GM19328 (cell line): Measurements from ENCODE around the gene COL4A1.

Experiments used
- ATAC-seq: cut with Tn5 transposase; IDR thresholded peaks from one replicate; pipeline ENCODE4 v1.9.1; 2021; ENCODE audit warnings: mild to moderate bottlenecking, moderate library complexity; ENCODE audit not compliant: unreplicated experiment

COL4A1 gene

DNA sequence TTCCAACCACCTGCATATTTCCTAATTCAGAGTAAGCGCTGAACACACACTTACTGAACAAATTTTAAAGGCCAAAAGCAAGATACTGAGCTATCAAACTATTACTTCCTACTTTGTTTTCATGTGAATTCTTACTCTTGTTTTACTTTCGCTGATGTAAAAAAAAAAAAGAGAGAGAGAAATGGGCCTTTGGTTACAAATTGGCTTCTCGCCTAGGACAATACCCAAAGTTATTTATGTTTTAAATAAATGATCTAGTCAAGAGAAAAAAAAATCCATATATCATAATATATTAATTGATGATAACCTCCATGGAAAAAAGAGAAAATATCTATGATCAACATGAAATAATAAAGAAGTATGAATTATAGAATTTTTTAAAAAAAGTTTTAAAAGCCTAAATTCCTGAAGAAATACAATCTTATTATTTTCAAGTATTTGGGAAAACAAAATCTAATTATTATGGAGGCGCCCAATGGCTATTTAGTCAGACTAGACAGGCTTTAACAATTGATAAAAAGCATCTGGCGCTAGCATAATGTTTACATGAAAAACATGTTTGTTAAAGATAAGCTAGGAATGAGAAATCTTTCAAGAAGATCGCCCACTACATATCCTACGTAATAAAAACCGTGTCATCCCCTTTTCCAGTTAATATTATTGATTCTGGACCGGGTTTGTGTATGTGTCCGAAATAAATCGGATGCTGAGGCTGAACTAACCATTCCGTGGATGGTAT lies 9.0 kb downstream of the COL4A1 start:
- ATAC-seq = no peak

DNA sequence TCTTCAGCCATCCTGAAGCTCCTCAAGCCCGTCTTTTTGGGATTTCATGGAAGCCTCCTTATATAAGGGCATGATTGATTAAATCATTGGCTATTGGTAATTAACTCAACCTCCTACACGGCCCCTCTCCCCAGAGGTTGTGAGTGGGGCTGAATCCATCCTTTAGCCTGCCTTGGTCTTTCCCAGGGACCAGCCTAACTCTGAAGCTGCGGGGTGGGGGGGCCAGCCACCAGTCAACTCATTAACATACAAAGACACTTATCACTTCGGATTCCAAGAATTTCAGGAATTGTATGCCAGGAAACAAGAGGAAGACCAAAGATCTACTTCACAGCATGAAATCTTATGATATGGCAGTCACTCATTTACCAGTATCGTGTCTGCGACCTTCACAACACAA lies 9.9 kb downstream of the COL4A1 start:
- ATAC-seq = no peak

DNA sequence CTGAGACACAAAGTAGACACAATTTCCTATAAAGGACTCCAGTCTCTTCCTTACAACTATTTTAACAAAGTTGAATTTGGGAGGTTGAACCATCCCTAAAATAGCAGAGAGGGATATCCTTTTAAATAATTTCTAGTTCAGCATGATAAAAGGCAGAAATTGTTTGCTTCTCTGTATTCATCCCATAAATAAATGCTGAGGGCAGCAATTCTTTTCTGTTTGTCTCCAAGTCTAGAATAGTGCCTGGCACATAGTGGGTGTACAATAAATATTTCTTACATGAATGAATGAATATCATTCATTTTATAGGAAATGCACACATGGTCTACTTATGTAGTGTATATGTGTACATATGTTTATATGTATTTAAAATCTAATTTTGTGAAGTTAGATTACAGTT lies 12.3 kb downstream of the COL4A1 start:
- no peak for ATAC-seq

DNA sequence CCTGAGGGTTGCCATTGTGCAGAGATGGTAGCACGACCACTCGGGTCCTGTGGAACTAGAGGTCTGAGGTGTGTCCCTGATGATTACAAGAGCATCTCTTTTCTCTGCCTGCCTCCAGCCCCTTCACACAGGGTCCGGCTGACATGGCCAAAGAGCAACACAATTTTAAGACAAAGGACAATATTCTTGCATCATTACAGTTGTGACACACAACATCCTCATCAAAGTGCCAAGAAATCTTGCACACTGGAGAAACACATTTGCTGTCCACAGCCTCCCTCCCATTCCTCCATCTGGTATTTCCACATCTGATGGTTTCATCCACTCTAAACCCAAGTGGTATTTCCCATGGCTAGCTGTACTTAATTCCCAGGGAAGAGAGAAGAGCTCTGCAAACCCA lies 12.8 kb downstream of the COL4A1 start:
- ATAC-seq = no peak

DNA sequence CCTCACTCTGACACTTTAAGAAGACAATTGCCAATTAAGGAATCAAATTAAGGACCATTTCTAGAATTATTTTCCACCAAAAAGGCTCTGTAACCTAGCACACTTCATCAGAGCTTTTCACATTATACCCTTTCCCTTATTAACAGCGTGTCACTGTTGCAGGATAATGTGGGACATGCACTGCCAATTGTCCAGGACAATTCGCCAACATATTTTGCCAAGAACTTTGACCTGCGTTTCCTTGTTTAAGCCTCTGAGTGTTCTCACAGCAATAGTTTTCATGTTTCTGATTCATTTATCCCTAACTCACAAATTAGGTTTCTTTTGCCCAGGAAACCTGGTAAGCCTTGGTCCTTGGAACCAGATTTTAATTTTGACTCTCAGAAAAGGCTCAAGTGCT lies 13.3 kb downstream of the COL4A1 start:
- no peak for ATAC-seq

DNA sequence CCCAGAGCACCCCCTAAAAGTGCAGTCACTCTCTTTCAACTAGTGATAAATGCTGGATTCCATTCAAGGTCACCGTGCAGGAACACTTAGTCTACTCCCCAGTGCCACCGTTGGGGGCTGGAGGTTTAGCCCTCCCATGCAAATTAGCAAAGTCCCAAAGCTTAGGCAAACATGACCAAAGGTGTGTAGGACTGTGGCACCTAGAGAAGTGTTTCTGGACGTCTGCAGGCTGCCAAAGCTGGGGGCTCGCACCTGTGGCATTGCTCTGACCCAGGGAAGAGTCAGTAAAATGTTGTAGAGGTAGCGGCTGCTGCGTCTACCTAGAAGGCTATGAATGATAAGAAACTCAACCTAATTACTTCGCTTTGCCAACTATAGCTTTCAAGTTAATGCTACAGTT lies 13.9 kb downstream of the COL4A1 start:
- ATAC-seq = no peak

DNA sequence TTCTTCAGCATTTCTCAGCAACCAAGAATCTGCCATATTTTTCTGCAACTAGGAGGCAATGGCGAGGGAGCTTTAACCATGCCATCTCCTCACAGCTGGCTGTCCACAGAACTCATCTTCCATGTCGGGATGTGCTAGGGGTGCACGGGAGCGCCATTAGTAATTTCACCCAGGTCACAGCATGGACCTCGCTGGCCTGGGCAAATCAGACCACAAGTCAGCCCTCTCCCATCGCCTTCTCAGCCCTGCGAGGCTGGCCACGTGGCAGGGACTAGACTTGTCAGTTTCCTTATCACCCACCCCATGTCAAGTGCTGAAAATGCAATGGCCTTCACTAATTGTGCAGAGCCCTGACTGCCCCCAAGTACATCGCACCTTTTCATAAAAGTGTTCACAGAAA lies 15.7 kb downstream of the COL4A1 start:
- ATAC-seq = no peak

DNA sequence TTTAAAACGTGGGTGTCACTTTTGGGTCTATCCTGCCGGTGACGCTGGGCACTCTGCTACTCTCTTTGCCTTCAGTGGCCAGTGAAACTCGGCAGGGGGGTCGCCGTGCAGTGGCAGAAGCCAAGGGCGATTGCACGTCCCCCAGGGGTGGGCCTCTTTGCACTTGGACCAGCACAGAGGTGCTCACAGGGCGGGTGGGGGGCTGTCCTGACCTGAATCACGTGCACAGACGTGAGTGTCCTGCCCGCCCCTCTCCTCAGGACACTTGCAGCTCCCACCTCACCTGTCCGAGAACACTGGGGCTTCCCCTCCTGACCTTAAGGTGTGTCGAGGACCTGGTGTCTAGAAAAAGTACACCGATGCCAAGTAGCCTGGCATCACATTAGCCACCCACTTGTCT lies 16.1 kb downstream of the COL4A1 start:
- ATAC-seq = no peak

DNA sequence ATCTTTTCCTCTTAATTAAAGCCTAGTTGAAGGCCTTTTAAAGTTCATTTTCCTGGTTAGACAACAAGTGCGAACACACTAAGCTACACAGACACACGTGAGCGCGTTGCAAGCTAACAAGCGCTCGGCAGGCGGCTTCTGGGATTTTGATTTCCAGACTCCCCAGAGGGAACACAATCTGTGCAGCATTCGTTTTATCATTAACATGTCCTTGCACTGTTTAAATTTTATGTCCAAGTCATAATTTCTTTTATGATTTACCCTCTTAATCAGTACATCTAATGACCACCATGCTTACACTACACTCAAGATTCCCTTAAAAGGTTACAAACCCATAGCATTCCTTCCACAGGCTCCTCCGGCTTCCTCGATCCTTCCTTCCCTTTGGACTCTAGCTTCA lies 16.8 kb downstream of the COL4A1 start:
- ATAC-seq = no peak

DNA sequence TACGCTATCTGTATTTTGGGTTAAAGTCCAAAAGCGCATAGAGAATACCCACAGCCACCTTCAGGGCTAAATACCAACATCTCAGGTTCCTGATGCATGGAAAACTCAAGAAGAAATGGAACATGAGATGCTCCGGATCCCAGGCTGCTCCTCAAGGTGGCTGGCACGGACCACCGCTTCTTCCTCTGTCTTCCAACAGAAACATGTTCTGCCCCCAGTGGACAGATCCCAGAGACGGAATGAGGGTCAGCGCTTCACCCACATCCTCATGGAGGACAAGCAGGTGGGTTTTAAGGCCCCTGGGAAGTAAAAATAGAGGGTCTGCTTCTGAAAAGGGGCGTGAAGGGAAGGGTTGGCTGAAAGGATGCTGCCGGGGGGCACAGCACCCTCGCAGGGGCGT lies 17.3 kb downstream of the COL4A1 start:
- no peak for ATAC-seq

DNA sequence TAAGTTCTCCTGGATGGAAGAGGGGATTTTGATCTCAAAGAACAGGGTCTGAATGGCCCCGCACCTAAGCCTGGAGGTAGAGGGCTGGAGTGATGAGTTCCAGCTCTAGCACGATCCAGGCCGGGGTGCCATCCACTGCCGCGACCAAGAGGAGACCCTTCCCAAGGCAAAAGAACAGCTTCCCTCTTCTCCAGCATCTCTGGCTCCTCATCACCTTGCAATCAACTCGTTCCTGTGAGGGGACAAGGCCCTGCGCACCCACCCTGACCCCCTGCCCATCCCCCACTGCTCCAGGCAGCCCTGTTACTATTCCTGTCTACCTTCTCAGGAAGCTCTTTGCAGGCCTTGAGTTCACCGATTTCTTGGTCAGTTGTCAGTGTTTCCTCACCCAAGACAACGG lies 17.8 kb downstream of the COL4A1 start:
- ATAC-seq = no peak

DNA sequence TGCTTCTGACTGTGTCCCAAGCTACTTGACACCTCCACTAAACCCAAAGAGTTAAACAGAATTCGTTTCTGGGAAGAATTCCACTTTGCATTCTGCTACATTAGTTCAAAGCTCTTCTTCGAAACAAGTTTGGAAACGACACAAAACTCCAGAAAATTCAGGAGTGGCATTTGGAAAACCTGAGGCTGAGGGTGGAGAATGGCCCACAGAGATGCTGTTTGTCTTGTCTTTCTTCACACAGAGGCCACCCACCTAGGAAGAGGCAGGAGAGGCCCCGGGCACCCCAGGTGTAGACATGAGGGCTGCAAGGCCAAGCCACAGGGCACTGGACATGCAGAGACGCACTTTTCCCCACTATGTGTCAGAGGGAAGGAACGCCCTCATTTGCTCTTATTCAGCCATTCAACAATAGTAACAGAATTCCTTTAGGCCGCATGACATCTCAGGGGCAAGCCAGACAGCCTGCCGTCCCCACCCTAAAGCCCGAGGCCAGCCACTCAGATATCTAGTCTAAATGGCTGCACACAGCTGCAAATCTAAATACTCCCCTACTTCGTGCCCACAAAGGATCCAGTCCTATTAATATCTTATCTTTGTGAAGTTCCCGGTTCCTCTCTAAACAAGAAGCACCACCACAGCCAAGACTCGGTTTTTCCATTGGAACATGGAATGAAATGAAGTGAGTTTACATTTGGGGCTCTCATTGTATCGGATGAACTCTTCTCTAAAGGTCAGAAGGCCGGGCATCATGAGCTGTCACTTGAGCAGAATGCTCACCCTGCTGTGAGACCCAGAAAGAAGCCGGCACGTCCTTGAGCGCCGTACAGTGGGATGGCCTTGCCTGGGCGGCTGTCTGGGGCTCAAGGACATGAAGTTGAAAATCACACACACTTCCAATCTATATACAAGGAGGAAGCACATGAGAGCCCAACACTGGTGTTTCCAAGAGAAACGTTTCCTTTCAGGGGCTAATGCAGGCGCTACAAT lies 19.8 kb downstream of the COL4A1 start:
- no peak for ATAC-seq

DNA sequence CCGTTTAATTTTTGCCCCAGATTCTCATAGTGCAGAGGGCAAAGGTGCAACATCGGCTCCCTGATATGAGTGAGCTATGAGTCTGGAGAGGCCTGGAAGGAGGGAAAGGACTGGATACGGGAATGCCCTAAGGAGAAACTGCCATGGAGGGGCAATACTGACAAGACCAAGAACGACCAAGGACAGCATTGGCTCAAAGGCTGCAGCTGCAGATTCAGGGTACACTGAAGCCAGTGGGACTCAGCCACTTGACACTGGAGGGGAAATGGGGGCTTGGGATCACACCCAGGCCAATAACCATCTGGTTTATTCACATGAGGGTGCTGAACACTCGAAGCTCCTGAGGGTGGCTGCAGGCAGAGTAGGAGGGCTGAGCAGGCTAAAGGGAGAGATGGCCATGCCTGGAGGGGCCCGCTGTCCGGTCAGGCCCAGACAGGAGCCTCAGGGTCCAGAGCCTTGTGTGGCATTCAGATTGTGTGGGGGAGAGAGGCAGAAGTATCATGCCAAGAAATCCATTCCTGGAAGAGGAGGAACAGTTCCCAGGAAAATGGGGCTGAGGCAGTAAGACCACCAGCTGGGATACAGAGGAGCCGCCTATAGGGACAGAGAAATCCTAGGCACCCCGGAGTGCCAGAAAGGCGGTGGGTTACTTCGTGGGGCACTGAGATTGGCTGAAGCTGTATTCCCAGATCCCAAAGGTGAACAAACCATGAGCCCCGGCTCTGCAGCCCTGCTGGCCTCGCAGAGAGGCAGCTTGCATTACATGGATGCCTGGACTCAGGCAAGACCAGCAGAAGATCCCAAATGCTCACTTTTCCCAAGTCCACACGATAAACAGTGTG lies 20.7 kb downstream of the COL4A1 start:
- ATAC-seq = no peak

DNA sequence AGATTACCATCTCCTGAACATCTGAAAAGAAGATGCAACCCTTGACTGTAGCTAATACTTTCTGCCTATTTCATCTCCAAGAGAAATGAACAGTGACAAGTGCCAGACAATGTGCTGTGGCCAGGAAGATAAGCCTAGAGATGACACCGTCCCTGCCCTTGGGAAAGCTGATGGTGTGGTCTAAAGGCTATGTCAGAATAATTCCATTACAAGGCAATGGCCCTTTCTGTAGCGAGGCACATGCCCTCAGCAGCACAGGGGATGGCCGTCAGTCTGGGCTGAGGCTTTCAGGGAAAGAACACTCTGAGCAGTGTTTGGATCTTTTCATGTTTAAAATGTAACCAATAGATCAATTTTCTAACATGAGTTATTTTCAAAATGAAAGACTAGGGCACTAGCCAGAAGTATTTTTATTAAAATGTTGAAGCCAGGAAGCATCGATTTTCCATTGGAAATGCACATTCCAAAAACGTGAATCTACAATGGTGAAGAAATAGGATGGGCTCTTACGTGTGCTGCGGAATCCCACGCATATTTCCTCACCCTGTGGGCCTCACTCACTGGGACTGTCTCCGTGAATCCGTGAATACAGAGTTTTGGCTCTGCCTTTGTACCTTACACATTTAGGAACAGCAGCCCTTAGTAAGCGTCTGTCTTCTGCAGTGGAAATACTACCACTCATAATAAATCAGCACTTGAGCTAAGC lies 22.0 kb downstream of the COL4A1 start:
- ATAC-seq = no peak

DNA sequence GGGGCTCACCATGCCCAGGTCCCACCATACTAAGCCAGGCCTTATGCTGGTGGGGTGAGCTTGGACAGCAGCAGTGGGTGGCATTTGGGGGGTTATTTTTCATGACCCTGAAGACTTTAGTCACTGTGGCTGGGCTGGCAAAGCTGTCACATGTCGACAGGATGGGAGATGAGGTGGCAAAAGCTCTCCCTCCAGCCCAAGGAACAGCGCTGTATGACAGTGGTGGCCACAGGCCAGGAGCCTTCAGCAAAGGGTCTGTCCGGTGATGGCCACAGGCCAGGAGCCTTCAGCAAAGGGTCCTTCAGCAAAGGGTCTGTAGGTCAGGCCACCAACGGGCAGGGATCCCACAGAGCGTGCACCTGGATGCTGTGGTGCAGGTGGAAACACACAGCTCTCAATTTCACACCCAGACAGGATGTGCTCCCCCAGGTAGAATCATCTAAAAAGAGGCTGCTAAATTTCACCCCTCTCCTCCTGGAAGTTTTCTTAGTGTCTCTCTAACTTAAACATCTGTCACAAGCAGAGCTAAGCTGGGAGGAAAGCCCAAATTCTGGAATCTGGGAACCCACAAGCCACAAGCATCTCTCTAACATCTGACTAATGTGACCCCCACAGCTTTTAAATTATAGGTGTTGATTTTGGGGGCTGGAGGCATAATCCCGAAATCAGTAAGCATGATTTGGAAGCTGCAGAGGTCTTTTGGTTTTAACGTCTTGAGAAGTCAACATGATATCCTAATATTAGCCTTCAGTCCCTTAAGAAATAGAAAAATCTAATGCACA lies 23.0 kb downstream of the COL4A1 start:
- ATAC-seq = no peak

DNA sequence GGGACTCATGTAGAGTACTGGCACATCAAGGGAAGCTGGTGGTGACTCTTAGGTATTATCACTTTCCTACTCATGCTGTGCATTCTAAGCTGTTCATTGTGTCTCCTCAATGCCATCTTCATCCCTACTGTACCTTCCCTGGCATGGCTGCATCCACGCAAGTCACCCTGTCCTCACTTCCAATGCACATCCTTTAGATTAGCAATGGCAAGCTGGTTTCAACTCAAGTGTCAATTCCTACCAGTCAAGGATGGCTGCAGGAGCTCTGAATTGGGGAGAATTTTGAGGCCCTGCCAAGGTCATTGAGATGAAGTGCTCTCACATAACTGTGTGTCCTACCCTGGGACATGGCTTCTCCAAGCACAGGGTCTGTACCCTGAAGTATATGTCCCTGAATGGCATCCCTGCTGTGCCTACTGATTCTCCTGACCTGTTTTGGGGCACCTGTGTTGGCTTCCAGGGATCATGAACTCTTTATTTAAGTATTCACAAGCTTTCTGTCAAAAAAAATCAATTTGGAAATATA lies 24.6 kb downstream of the COL4A1 start:
- no peak for ATAC-seq

DNA sequence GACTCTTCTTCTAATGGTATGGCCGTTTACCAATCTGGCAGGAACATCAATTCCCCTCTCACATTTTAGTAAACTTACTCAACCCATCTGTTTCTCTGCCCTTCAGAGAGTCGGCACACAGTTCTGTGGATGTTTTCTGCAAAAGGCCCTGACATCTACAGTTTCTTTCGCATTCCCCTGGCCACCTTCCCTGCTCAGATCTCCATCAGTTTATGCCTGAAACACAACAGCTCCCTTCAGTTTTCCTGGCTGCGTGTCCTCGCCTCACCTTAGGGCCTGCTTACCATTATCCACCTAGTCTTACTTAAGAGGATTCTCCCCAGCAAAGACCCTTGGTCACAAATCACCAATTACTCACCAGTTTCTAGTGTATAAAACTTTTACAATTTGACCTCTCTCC lies 25.2 kb downstream of the COL4A1 start:
- ATAC-seq = no peak

DNA sequence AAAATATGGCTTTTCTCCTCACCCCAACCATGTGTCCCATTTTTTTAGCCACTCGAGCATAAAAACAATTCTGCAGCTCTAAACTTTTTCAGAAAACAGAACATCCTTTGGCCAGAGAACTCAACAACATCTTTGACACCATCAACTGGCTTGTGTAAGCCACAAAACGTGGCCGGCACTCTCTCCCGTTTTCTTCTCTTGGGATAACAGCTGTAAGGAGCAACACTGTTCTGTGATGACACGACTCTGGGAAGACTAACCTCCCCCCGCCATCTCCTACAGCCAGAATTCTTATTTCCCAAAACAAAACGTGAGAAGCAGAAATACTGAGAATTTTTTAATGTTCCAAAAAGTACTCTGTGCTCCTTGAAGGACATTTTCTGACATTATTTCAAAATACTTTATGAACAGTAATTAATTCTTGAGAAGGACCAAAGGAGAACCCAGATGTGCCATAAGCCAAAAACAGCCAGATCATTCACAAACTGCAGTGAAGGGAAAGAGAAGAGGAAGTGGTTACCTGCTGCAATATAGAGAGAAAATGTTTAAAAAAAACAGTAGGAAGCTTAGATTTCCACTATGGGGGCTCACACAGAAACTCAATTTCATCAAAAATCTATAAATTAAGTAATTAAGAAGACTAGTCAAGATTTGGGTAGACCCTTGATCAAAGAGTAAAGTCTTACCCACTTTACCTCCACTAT lies 25.8 kb downstream of the COL4A1 start:
- no peak for ATAC-seq

DNA sequence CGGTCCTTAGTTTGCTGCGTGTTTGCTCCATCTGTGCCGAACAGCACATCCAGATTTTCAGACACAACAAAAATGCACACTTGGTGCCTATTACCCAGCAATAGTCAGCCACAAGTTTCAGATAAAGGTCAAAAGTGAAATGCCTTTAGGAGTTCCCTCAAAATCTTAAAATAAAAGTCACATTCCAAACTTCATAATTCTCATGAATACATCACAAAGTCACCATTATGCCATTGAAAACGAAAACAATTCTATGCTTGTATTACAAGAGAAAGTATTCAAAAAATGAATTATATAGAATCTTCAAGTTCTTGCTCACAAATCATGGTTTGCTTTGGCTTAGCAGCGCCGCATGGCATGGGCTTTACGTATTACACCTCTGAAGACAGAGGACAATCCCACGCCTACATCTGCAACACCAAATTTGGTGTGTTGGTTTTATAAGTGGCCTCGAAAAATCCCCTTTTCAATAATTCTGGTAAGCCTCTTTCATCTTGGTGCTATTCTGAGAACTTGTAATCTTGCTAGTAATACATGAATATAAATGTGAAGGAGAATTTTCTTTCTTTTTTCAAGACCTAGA lies 26.6 kb downstream of the COL4A1 start:
- no peak for ATAC-seq
